ENCODE data around the gene ATP7B.

ATP7B gene

GRCh38 chr13:51929699-51930098 is 81.6 kb downstream of the ATP7B start:
- H3K4me3 ChIP-seq (replicated peaks; ENCODE audit: low read depth, low read length): no peak overlapping the region
- DNase-seq (ENCODE audit: low read depth): no peak
- no peak for TF ChIP-seq CTCF (IDR thresholded peaks at IDR 0.05; ENCODE audit: low read length, missing control alignments)

- no peak overlapping the region for H3K4me3 ChIP-seq (replicated peaks; ENCODE audit: low read depth, low read length)
- no peak for TF ChIP-seq CTCF (IDR thresholded peaks at IDR 0.05; ENCODE audit: low read length, missing control alignments)
- DNase-seq (ENCODE audit: low read depth): no peak
Observed at GRCh38 chr13:51928231-51928630, 83.0 kb downstream of the ATP7B start.

- no peak for DNase-seq (ENCODE audit: low read depth)
- no peak for TF ChIP-seq CTCF (IDR thresholded peaks at IDR 0.05; ENCODE audit: low read length, missing control alignments)
- H3K4me3 ChIP-seq (replicated peaks; ENCODE audit: low read depth, low read length): no peak overlapping the region
Observed at GRCh38 chr13:51927129-51927528, 84.1 kb downstream of the ATP7B start.

- H3K4me3 ChIP-seq (replicated peaks; ENCODE audit: low read depth, low read length): no peak overlapping the region
- TF ChIP-seq CTCF (IDR thresholded peaks at IDR 0.05; ENCODE audit: low read length, missing control alignments): no peak
- DNase-seq (ENCODE audit: low read depth): no peak
Observed at GRCh38 chr13:51926528-51926885, 84.7 kb downstream of the ATP7B start.

- no peak for DNase-seq (ENCODE audit: low read depth)
- TF ChIP-seq CTCF (IDR thresholded peaks at IDR 0.05; ENCODE audit: low read length, missing control alignments): no peak
- no peak overlapping the region for H3K4me3 ChIP-seq (replicated peaks; ENCODE audit: low read depth, low read length)
Observed at GRCh38 chr13:51925865-51926527, 85.3 kb downstream of the ATP7B start.

- no peak overlapping the region for H3K4me3 ChIP-seq (replicated peaks; ENCODE audit: low read depth, low read length)
- DNase-seq (ENCODE audit: low read depth): no peak
- TF ChIP-seq CTCF (IDR thresholded peaks at IDR 0.05; ENCODE audit: low read length, missing control alignments): no peak
Observed at GRCh38 chr13:51924756-51925544, 86.3 kb downstream of the ATP7B start.
